Sigmoid colon (tissue), 3 donors: ENCODE measurements around the gene RBFOX2.

Experiments
- CTCF ChIP-seq, 4 experiments: fragments of 450-650 bp in 3 of 4; fragments of 200-600 bp in 1 of 4; IDR thresholded peaks; one replicate each; pipeline ENCODE4 v1.5.1; 2016 to 2019; ENCODE audit warnings: antibody characterized with exemption in 4 of 4, mild to moderate bottlenecking in 3 of 4, moderate library complexity in 2 of 4
- POLR2A ChIP-seq, 2 donors: fragments of 450-650 bp; IDR thresholded peaks; one replicate each; pipeline ENCODE4 v1.6.1; 2016; ENCODE audit warnings: antibody characterized with exemption in 2 of 2, mild to moderate bottlenecking in 2 of 2, moderate library complexity in 2 of 2

DNA sequence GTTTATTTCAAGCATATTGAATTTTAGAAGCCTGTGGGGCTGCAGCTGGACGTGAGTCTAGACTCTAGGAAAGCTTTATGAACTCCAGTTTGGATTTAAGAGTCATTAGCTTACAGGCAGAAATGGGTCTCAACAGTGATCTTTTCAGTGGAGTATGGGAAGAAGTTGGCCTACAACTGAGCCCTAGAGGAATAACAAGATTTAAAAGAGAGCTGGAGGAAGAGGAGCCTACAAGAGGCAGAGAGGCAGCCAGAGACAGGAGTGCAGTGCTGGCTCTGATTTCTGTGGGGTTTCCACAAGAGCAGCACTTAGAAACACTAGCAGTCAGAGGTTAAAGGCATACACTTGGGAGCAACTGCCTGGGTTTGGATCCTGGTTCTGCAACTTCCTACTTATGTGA is 293.1 kb downstream of the RBFOX2 start:
- TF ChIP-seq CTCF (IDR thresholded peaks at IDR 0.05), result no peak
- TF ChIP-seq POLR2A (IDR thresholded peaks at IDR 0.05), result no peak
